Neural cell (in vitro differentiated cells): ENCODE data around the gene SYT17.

Source experiments
- EZH2 ChIP-seq: fragments of 200-600, 300-800 bp; shearing (Covaris generic), sonication (generic); IDR thresholded peaks from 2 replicates; pipeline ENCODE4 v1.6.1; 2014; ENCODE audit warnings: antibody characterized with exemption, low read length, borderline replicate concordance, mild to moderate bottlenecking; ENCODE audit not compliant: insufficient read depth, poor library complexity, severe bottlenecking
- POLR2AphosphoS5 ChIP-seq: IDR thresholded peaks from 2 replicates; pipeline ENCODE4 v1.6.1; 2012
- TF ChIP-seq, protein P1 (sequence below): fragments of 450-650 bp; IDR thresholded peaks from 2 replicates; pipeline ENCODE4 v1.5.1; 2014; ENCODE audit warnings: antibody characterized with exemption, mild to moderate bottlenecking, moderate library complexity; ENCODE audit not compliant: poor library complexity, severe bottlenecking

DNA sequence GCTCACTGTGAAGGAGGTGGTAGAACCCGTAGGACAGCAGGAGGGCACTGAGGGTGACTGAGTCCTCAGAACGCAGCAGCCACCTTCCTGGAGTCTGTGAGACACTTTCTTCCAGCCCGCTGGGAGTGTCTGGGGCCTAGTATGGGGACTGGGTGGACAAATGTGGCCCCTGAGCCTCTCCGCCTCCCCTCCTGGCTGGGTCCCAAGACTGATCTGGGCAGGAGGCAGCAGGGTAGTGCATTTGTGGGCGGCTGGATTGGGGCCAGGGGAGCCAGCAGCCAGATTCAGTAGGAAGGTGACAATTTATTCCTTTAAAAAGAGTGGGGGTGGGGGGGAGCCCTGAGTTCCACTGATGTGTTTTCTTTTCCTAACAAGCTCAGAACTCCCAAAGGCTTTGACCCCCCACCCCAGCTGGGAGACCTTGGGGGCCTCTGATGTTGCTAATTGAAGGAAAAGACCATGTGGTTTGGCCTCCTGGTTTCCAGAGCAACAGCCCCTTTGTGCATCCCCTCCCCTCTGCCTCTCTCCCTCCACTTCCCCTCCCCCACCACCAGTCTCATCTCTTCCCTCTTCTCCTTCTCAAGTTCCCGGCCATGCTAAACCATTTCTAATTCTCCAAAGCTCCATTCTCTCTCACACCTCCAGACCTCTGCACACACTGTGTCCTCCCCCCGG, 121.9 kb downstream of the SYT17 start:
- TF ChIP-seq EZH2 (no peak), POLR2AphosphoS5 (no peak)
- TF ChIP-seq, protein P1, sequence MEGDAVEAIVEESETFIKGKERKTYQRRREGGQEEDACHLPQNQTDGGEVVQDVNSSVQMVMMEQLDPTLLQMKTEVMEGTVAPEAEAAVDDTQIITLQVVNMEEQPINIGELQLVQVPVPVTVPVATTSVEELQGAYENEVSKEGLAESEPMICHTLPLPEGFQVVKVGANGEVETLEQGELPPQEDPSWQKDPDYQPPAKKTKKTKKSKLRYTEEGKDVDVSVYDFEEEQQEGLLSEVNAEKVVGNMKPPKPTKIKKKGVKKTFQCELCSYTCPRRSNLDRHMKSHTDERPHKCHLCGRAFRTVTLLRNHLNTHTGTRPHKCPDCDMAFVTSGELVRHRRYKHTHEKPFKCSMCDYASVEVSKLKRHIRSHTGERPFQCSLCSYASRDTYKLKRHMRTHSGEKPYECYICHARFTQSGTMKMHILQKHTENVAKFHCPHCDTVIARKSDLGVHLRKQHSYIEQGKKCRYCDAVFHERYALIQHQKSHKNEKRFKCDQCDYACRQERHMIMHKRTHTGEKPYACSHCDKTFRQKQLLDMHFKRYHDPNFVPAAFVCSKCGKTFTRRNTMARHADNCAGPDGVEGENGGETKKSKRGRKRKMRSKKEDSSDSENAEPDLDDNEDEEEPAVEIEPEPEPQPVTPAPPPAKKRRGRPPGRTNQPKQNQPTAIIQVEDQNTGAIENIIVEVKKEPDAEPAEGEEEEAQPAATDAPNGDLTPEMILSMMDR, result no peak
